PC-3 (cell line): ENCODE data around the gene CBARP. TPM values are rescaled to one million over a fixed set of nuclear protein-coding genes. Genes with fewer than 3 reads are reported as not detected.

Source experiments
- ATAC-seq: fragments of 200-7000 bp; cut with Tn5 transposase; 2 replicates; pipeline ENCODE4 v1.9.1; 2020; ENCODE audit warnings: mild to moderate bottlenecking, moderate library complexity
- BruUV-seq: library from RNA; stranded (reverse); fragments of 400-500 nt; replicated peaks from 2 replicates; lab custom pipeline; 2021; lab: Mats Ljungman, UMichigan
- CTCF ChIA-PET: fragments of 300-600 bp; sonication (Branson Sonifier 250); formaldehyde crosslinking; loops from one replicate; lab custom pipeline; 2022; ENCODE audit warnings: antibody characterized with exemption; lab: Charles Lee
- POLR2A ChIA-PET: fragments of 300-600 bp; sonication (Branson Sonifier 250); formaldehyde crosslinking; loops from one replicate; lab custom pipeline; 2022; ENCODE audit warnings: antibody characterized with exemption; ENCODE audit not compliant: unreplicated experiment; lab: Charles Lee
- DNase-seq: peaks from one replicate; pipeline ENCODE4 v3.0.0-alpha.2; 2015
- H2AFZ ChIP-seq: fragments of 300-600 bp; sonication (generic); 2 replicates; pipeline ENCODE4 v1.6.0; 2016; ENCODE audit warnings: antibody characterized with exemption, low read length
- H3F3A ChIP-seq: fragments of 300-600 bp; sonication (generic); one replicate; pipeline ENCODE4 v1.6.0; 2017; ENCODE audit warnings: antibody characterized with exemption, low read length, control low read depth, mild to moderate bottlenecking; ENCODE audit not compliant: unreplicated experiment
- H3K27ac ChIP-seq: fragments of 300-600 bp; sonication (generic); 2 replicates; pipeline ENCODE4 v1.5.1; 2016; ENCODE audit warnings: mild to moderate bottlenecking, low read length
- H3K27me3 ChIP-seq: fragments of 300-600 bp; sonication (generic); 2 replicates; pipeline ENCODE4 v1.6.1; 2016; ENCODE audit warnings: low read length, mixed read lengths
- H3K36me3 ChIP-seq: fragments of 300-600 bp; sonication (generic); 2 replicates; pipeline ENCODE4 v1.6.1; 2016; ENCODE audit warnings: low read depth, mixed run types, low read length, mixed read lengths
- H3K4me1 ChIP-seq: fragments of 300-600 bp; sonication (generic); 2 replicates; pipeline ENCODE4 v1.5.1; 2016; ENCODE audit warnings: low read length; ENCODE audit not compliant: insufficient read depth
- H3K4me2 ChIP-seq: fragments of 300-600 bp; sonication (generic); 2 replicates; pipeline ENCODE4 v1.6.0; 2016; ENCODE audit warnings: low read length
- H3K4me3 ChIP-seq: fragments of 300-600 bp; sonication (generic); 2 replicates; pipeline ENCODE4 v1.5.1; 2016; ENCODE audit warnings: mild to moderate bottlenecking, low read length, mixed read lengths
- H3K79me2 ChIP-seq: fragments of 300-600 bp; sonication (generic); 2 replicates; pipeline ENCODE4 v1.6.1; 2017; ENCODE audit warnings: low read length, mixed read lengths
- H3K9ac ChIP-seq: fragments of 300-600 bp; sonication (generic); 2 replicates; pipeline ENCODE4 v1.6.0; 2016; ENCODE audit warnings: mild to moderate bottlenecking, low read length
- H3K9me2 ChIP-seq: fragments of 300-600 bp; sonication (generic); replicated peaks from 2 replicates; pipeline ENCODE4 v1.6.1; 2016; ENCODE audit warnings: mixed run types, low read length, mixed read lengths
- H3K9me3 ChIP-seq: fragments of 300-600 bp; sonication (generic); 2 replicates; pipeline ENCODE4 v1.6.1; 2016; ENCODE audit warnings: low read length, mixed read lengths
- H4K20me1 ChIP-seq: fragments of 300-600 bp; sonication (generic); 2 replicates; pipeline ENCODE4 v1.6.1; 2016; ENCODE audit warnings: low read length, mixed read lengths
- CTCF ChIP-seq: fragments of 300-600 bp; sonication (generic); conservative IDR thresholded peaks from 2 replicates; pipeline ENCODE4 v1.5.1; 2017; ENCODE audit warnings: antibody characterized with exemption, low read depth, mild to moderate bottlenecking, low read length
- EZH2 ChIP-seq: fragments of 300-600 bp; sonication (generic); IDR thresholded peaks from one replicate; pipeline ENCODE4 v1.6.1; 2017; ENCODE audit warnings: antibody characterized with exemption, mild to moderate bottlenecking, low read length; ENCODE audit not compliant: unreplicated experiment
- EZH2phosphoT487 ChIP-seq: fragments of 300-600 bp; sonication (generic); IDR thresholded peaks from 2 replicates; pipeline ENCODE4 v1.6.1; 2018; ENCODE audit warnings: mild to moderate bottlenecking, antibody characterized with exemption, low read length, borderline replicate concordance
- intact Hi-C: fragments of 100-400 bp; cut with micrococcal nuclease; formaldehyde crosslinking; loops from 2 replicates; pipeline ENCODE4 v1.9.0; 2023
- total RNA-seq: library from RNA; depleted of rRNA; stranded (reverse); fragments of >200 nt; gene quantifications from 2 replicates; pipeline ENCODE4 v1.2.3, GENCODE V29; 2014

Gene CBARP
- total RNA-seq, 1 experiment from 2014 or later: 3.3 TPM

- Histone ChIP-seq H3K9me2 (no peaks in the 10 kb centered on the region), H3F3A (no peaks in the 10 kb centered on the region), H3K9ac (peak overlapping the region; percentile 66), H3K27me3 (no peaks in the 10 kb centered on the region), H3K79me2 (peaks cover 23% of the 10 kb centered on the region), H3K4me2 (peak overlapping the region; percentile 96), H3K4me3 (peak overlapping the region; percentile 67), H4K20me1 (no peaks in the 10 kb centered on the region), H3K27ac (peak overlapping the region; percentile 82), H3K9me3 (no peaks in the 10 kb centered on the region), H3K36me3 (no peaks in the 10 kb centered on the region), H3K4me1 (peaks cover 61% of the 10 kb centered on the region), H2AFZ (peak overlapping the region; percentile 13; the same call in 1 of the 2 replicates)
- ATAC-seq: peak; percentile 4
- peak; percentile 52 for DNase-seq
- ChIA-PET CTCF (interaction anchor here (0.7 to 3.8 kb wide), 3 partner anchors 12 to 21 kb away, joined by 3 to 124 read pairs (median 13); no protein-coding TSS in a partner anchor), POLR2A (no interaction called here)
- no peak for TF ChIP-seq EZH2
- no peak for TF ChIP-seq CTCF
- TF ChIP-seq EZH2phosphoT487: no peak
- no TSS peak for BruUV-seq
- intact Hi-C loops: loop anchor here (1.0 kb wide), 1 partner anchor 21 kb away; no protein-coding TSS in a partner anchor
Observed at GRCh38 chr19:1265615-1266128, 27.9 kb upstream of the CBARP start.

- peaks cover 17% of the 10 kb centered on the region for H3K79me2 ChIP-seq
- H3F3A ChIP-seq: no peaks in the 10 kb centered on the region
- no peaks in the 10 kb centered on the region for H3K36me3 ChIP-seq
- no TSS peak for BruUV-seq
- H2AFZ ChIP-seq: no peak overlapping the region
- peak; percentile 90 for DNase-seq
- ChIA-PET CTCF (interaction anchor here (0.7 to 3.8 kb wide), 2 partner anchors 19 to 21 kb away, joined by 3 to 124 read pairs; no protein-coding TSS in a partner anchor), POLR2A (interaction anchor here (0.9 kb wide), 1 partner anchor 12 kb away, joined by 4 read pairs; no protein-coding TSS in a partner anchor)
- H3K4me3 ChIP-seq: no peak overlapping the region
- TF ChIP-seq CTCF: no peak
- no peak for TF ChIP-seq EZH2
- no peak for TF ChIP-seq EZH2phosphoT487
- peak; percentile 10 for ATAC-seq
- H3K4me1 ChIP-seq: peaks cover 61% of the 10 kb centered on the region
- intact Hi-C loops: no loop called here
- no peaks in the 10 kb centered on the region for H4K20me1 ChIP-seq
- no peaks in the 10 kb centered on the region for H3K9me3 ChIP-seq
- peak overlapping the region; percentile 63 for H3K27ac ChIP-seq
- H3K9me2 ChIP-seq: no peaks in the 10 kb centered on the region
- no peaks in the 10 kb centered on the region for H3K27me3 ChIP-seq
- peak overlapping the region; percentile 70 for H3K4me2 ChIP-seq
- no peak overlapping the region for H3K9ac ChIP-seq
Observed at GRCh38 chr19:1264801-1265614, 27.2 kb upstream of the CBARP start.
